GM18498 (cell line): ENCODE results near the gene JAKMIP2.
"Not testable (repeated sequence)": the region's sequence is repeated elsewhere in the genome, so short reads cannot be mapped to it uniquely, and the experiment has no call there.

Source experiments
- ATAC-seq: cut with Tn5 transposase; IDR thresholded peaks from one replicate; pipeline ENCODE4 v1.9.1; 2021; ENCODE audit warnings: mild to moderate bottlenecking, moderate library complexity; ENCODE audit not compliant: unreplicated experiment

Gene JAKMIP2

DNA sequence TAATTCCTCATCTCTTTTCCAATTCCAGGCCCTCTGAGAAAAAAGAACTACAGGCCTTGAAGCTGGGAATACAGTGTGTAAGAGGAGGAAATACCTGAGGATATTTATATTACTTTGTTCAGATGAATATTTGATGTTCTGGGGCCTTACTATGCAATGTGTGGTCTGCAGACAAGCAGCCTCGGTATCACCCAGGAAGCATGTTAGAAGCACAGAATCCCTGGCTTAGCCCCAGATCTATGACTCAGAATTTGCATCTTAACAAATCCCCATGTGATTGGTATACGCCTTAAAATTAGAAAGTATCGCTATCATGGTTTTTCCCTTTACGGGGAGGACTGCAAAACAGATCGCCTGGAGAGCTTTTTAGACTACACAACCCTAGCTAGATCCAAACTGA is 121.0 kb downstream of the JAKMIP2 start:
- no peak for ATAC-seq

DNA sequence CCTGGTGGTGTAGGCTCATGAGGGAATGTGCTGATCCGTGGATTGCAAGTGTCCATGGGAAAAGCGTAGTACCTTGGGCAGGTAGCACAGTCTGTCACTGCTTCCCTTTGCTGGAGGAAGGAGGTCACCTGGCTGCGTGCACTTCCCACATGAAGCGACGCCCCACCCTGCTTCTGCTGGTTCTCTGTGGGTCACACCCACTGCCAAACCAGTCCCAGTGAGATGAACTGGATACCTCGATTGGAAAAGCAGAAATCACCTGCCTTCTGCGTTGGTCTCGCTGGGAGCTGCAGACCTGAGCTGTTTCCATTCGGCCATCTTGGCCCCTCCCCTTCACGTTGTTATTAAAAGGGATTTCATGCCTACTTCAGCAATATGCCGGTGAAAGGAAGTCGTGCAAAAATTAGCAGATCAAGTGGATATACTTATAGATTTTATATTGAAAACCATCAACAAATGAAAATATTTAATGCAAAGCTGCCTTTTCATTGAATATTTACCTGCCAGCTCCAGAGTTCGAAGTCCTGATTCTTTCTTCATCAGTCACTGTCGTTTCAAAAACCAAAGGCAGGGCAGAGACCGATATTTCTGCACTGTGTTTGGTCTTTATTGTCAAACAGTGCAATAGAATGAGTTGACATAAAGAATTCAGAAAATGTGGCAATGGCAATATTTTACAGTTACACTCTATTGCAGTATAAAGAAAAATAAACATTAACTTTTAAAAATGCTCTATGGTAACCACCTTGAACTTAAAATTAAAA is 123.2 kb downstream of the JAKMIP2 start:
- ATAC-seq: no peak

DNA sequence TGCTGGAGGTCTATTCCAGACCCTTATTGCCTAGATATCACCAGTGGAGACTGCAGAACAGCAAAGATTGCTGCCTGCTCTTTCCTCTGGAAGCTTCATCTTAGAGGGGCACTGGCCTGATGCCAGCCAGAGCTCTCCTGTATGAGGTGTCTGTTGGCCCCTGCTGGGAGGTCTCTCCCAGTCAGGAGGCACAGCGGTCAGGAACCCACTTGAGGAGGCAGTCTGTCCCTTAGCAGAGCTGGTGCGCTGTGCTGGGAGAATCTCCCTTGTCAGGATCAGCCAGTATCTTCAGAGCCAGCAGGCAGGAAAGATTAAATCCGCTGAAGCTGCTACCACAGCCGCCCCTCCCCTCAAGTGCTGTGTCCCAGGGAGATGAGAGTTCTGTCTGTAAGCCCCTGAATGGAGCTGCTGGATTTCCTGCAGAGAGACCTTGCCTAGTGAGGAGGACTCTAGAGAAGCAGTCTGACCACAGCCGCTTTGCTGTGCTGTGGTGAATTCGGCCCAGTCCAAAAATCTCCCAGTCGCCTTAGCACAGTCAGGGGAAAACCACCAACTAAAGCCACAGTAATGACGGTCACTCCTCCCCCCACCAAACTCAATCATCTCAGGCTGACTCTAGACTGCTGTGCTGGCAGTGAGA is 124.1 kb downstream of the JAKMIP2 start:
- no peak for ATAC-seq

DNA sequence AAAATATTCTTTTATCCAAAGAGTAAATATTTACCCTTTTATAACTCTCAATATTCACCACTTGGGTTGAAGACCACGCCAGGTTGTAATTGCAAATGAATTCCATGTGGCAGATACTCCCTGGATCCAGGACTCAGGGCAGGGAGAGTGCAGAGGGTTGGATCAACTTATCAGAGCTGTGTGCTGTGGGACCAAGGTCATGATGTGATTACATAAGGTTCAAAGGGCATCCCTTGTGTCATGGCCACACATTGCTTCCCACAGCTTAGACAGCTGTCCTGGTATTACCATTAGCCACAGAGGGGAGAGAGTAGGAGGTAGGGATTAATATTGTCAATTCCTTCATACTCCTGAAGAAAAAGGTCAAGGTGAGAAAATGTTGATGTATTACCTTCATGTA is 133.9 kb downstream of the JAKMIP2 start:
- ATAC-seq: no peak

DNA sequence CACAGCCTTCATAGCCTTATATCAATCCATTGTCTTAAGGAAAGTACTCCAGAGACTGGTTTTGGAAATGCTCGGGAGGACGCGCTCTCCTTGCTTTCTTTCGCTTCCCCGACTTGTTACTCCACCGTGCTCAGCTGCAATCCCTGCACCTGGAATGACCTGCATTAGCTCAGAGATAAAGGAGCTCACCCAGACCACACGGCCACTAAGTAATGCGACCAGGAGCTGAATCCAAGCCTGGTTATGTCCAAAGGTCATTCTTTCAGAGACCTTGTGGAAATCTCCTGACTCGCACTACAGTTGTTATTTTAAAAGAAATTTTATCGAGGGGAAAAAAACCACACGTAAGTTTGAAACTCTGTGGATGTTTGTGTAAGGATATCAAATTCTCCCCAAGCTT is 137.3 kb downstream of the JAKMIP2 start:
- no peak for ATAC-seq

DNA sequence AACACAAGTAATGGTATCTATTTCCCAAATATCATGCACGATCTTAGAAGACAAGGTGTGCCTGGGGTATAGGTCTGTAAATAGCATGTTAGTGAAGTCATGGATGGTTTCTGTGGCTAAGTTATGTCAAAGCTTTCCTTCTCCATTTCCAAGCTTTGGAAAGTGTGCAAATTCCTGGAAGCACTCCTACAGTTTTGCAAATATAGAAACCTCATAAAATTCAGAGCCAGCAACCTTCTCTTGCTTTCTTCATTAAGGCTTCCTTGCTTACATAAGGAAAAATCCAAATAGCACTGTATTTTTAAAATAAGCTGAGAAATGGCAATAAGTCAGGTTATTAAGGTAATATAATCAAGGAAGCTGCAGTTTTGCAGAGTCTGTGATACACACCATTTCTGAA is 138.1 kb downstream of the JAKMIP2 start:
- no peak for ATAC-seq

DNA sequence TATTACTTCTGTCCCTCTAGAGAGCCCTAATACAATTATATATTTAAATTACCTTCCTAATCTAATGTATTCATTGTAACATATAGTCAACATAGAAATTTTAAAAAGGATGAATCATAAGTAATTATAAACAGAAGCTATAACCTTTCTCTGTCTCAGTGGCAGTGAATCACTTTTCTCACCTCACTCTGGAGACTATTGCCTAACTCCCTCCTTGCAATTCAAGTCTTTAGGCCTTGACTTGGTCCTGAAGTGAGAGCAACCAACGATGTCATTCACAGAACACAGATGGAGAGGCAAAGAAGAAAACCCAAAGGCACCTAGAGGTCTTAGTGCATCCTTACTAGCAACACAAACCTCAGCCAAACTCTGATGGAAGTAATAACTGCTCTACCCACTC is 139.4 kb downstream of the JAKMIP2 start:
- ATAC-seq: no peak

DNA sequence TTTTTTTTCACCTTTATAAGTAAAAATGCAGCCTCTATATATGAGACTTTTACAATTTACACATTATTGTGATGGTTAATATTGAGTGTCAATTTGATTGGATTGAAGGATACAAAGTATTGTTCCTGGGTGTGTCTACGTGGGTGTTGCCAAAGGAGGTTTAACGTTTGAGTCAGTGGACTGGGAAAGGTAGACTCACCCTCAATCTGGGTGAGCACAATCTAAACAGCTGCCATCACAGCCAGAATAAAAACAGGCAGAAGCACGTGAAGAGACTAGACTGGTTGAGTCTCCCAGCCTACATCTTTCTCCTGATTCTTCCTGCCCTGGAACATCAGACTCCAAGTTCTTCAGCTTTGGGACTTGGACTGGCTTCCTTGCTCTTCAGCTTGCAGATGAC is 139.9 kb downstream of the JAKMIP2 start:
- ATAC-seq: no peak

DNA sequence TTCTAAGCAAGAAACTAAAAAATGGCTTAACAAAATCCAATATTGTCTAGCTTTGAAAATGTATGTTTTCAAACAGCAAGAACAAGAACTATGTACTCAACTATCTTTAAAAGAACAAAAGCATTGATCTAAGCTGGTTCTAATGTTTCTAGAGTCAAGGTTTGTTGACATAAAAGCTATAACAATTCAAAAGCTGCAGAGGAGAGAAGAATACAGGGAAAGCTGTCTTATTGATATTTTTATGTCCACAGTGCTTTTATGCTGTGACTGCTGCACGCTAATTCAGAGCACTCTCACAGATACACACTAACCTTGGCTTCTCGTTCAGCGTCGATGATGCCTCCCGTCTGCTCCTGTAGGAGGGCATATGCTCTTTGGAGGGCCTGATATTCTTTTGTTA is 143.2 kb downstream of the JAKMIP2 start:
- ATAC-seq: no peak

DNA sequence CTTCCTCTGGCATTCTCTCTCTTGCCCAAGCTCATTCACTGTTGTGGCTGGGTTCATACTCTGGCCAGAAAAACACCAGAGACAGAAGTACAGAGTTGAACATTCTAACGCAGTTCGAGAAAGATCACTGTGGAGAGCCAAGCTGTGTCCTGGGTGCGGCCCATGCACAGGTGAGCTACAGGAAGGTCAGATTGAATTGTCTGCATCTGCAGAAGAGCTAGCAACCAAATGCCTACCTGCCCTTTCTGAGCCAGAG is 145.9 kb downstream of the JAKMIP2 start:
- no peak for ATAC-seq

DNA sequence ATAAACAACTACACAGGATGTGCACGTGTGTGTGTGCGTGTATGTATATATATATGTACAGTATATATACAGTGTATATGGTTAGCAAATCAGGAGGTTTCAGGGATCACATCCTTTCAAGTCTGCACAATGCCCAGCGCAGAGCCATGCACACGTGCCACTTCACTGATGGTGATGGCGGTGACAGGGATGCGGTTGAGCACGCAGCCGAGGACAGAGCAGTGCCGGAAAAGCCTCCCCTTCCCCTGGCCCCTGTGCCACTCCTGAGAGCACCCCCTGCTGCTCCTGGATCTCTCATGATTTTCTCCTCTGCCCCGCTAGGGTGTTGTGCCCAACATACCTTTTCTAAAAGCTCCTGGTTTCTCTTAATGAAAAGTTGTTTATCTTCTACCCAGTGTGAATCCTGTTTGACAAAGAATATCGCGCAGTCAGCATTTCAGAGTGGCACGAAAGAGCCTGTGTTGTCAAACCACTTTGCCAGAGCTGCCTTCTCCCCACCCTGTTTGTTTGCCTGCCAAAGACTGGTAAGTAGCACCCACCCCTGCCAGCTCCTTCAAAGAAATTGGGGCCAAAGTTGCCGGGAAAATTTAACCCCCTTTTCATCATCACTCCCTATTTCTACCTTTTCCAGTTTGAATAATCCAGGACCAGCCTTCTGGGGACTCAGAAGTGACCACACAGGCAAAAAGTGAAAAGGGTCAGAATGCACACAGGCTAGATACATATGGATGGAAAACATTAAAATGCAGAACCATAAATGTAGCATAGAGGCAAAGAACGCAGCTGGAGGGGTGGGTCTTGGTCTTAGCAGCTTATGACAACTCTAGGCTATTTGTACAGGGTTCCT is 146.4 kb downstream of the JAKMIP2 start:
- no peak for ATAC-seq

DNA sequence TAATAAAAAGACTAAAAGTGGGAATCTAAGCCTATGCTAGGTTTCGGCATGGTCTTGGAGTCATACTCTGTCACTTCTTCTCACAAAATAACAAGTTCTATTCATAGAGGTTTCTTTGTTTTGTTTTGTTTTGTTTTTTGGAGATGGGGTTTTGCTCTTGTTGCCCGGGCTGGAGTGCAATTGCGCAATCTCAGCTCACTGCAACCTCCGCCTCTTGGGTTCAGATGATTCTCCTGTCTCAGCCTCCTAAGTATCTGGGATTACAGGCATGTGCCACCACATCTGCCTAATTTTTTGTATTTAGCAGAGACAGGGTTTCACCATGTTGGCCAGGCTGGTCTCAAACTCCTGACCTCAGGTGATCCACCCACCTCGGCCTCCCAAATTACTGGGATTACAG is 147.1 kb downstream of the JAKMIP2 start:
- not testable (repeated sequence) for ATAC-seq

DNA sequence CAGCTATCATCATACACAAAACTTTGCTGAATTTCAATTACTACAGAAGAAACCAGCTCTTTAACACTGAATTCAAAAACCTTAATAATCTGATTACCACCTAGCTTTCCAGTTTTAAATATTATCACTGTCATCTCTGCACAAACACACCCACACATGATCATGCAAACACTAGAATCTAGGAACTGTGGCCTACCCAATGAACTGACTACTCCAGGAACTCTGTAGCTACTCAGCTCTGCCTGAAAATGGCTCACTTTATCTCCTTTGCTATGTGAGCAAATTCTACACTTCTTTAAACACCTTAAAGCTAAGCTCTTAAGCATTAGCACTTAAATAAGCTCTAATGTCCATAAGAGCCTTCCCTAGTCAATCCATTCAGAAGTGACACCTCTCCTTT is 149.4 kb downstream of the JAKMIP2 start:
- ATAC-seq: no peak

DNA sequence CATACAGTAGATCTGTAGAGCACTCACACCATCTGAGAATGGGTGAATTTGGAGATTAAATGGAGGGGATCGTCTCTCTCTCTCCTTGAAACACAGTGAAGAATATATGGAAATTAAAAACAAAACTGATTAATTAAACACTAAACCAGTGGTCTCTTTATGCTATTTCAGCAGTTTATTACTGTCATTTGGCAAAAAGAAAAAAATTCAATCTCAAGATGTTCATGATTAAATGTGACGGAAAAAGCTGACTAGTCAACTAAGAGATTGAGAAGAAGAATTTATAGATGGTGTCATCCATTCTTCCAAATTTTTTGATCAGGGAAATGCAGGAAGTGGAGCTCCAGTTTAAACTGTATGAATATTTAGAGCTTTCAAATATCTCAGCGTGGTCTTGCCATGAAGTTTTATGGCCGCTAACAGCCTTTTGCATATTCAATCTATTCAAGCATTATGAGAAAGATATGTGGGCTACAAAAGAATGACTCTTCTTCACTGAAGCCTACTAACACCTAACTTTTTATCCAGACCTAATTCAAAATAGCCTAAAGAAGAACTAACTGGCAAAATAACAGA is 151.0 kb downstream of the JAKMIP2 start:
- ATAC-seq: no peak

DNA sequence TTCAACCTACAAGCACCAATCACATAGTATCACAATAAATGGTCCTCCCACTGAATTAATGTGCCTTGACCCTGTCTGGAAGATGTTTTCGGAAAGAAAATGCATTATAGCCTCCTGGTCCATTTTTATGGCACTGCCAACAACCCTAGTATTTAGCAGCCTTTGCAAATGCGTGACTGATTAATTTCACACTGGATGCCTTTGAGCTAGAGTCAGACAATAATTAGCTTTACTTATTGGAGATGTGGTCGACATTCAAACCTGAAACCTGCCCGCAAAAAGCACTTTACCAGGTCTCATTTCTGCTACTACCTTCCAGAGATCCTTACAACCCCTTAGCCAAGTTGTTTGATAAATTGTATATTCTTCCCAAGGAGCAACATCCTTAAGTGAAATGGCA is 153.3 kb downstream of the JAKMIP2 start:
- ATAC-seq: no peak

DNA sequence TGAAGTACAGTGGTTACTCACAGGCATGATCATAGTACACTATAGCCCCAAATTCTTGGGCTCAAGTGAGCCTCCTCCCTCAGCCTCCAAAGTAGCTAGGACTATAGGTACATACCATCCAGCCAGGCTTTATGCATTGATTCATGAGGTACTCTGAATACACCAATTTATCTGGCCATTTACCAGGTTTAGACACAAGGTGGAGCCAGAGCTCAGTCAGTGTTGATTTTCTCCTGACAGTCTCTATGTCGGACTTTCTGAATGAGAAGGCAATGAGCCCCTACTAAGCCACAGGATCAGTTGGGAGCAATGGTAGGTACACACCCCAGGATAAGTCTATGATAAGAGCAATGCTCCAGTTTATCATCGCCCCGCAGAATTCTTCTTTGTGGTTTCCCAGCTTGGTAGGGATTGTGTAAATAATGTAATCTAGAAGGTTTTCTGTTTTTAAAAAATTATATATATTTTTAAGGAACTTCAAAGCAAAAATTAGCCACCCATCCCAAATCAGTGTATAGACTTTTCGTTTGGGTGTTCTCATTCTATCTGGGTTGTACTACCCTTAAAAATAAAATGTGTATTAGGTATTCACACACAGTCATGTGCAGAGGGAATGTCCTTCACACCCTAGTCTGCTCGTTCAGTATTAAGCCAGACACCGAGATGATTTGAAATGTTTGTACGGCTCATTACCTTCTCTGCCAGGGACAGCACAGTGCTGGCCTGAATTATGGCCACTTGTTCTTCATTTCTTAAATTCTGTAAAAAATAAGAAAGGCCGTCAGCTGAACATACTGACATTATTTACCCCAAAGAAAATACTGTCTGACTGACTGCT is 154.3 kb downstream of the JAKMIP2 start:
- peak; percentile 92 for ATAC-seq

DNA sequence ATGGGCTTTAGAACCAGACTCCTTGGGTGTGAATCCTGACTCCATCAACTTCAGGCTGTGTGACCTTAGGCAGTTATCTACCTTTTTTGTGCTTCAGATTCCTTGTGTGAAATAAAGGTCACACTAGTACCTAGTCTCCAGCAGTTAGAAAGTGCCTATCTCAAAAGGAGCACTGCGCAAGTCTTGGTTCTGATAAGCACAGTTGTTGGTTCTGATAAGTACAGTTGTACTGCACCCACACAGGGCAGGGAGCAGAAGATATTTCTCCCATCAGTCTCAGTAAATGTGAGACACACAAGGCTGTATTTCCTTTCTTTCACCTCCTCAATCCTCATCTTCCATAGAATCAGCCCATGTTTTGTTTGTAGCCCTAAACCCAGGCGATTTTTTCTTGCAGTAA is 156.1 kb downstream of the JAKMIP2 start:
- ATAC-seq: no peak

DNA sequence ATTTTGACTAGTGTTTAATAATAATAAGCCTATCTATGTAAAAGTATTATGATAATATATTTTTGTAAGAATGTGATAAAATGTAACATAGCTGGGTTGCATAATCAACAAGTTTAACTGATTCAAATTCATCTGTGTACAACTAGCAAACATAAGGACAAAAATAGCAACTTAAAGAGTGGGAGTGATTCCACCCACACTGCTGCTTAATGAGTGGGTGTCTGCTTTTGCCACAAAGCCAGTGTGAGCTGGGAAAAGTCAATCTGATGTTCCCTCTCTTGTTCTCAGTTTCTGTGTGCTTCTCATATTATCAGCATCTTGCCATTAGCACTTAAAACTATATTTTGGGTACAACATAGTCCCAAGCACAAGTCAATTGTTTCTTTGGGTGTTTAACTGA is 161.5 kb downstream of the JAKMIP2 start:
- no peak for ATAC-seq

DNA sequence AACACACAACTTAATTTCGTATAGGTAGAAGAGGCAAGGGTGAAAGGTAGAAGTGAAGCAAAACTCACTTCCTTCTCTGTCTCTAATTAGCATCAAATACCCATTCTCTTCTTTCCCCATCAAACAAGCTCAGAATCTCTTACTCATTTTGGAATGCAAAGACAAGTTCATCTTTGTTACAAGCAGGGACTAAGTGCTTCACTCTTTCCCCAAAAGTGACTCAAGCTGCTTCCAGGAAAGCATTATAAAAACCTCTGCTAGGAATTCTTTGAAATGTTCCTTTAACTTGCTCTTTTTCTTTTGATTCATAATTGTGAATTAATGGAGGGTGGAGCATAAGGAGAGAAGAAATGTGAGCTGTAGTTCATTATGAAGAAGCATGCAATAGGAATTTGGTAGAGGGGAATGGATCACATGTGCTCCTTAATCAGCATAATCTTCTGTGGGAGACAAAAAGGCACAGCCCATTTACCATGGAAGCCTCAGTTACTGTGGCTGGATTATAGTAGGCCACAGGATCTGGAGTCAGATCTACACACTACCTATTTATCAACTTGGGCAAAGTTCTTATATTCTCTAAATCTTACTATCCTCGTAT is 163.1 kb downstream of the JAKMIP2 start:
- no peak for ATAC-seq

DNA sequence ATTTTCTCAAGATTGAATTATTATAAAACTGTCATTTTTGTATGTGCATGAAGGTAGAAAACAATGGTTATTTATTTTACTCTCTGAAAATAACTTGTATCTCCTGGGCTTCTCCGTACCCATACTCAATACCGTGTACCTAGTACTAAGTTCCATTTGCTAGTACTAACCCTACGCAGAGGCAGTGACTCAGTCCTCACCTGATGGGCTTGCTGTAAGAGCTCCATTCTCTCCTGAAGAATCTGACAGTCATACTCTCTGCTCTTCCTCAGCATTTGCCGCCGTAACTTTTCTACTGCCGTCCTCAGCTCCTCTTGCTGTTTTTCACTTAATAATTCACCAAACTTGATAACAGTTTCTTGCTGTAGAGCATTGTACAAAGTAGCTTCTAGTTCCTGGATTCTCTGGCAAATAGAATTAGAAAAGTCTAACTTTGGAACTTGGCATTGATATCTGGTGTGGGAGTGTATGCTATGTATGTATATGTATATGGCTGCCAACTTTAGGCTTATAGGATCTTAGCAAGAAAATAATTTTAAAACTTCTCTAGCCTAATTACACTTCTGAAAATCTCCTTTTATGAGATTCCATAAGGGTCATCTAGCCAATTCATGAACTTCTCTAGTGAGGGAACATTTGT is 164.7 kb downstream of the JAKMIP2 start:
- ATAC-seq: no peak
